ENCODE measurements around the gene ICOSLG.
"Not testable (repeated sequence)": the region's sequence is repeated elsewhere in the genome, so short reads cannot be mapped to it uniquely, and the experiment has no call there.

Gene ICOSLG

DNA sequence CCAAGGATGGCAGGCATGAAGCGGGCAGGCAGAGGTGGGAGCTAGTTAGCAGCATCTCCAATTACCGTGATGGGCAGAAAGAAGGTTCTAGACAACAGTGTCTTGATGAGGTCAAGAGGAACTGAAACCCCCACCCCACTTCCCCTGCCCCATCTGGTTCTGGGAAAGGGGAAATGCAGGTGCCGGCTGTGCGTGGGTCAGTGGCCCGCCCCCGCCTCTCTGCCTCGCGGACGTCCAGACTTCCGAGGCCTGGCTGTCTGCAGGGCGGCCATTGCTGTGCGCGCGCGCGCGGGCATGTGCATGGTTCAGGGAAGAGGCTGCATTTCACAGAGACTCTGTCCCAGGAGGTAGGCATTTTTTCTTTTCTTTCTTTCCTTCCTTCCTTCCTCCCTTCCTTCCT is 65.6 kb downstream of the ICOSLG start:
- FAIRE-seq, result not testable (repeated sequence)
